SU-DHL-6 (cell line): ENCODE data around the gene EEF1AKMT3.

ENCODE experiments used
- CTCF ChIP-seq: fragments of 200-600 bp; sonication (generic); IDR thresholded peaks from one replicate; pipeline ENCODE4 v1.5.1; 2017; ENCODE audit warnings: antibody characterized with exemption, mild to moderate bottlenecking, low read length, moderate library complexity; ENCODE audit not compliant: insufficient read depth, poor library complexity, severe bottlenecking
- EZH2phosphoT487 ChIP-seq: fragments of 200-600 bp; sonication (generic), shearing (Covaris generic); conservative IDR thresholded peaks from 2 replicates; pipeline ENCODE4 v1.6.1; 2018; ENCODE audit warnings: mild to moderate bottlenecking, antibody characterized with exemption, low read length, moderate library complexity, mixed read lengths

GRCh38 chr12:57724003-57724935, 48.1 kb upstream of the EEF1AKMT3 start:
- TF ChIP-seq CTCF (no peak), EZH2phosphoT487 (no peak)
